Fibroblast of skin of left biceps (primary cell): ENCODE measurements around the gene PDIA2.

Experiments used
- DNase-seq, 2 experiments: peaks; one replicate each; pipeline ENCODE4 v3.0.0-alpha.2; 2013; ENCODE audit warnings: low read depth in 2 of 2

PDIA2 gene

GRCh38 chr16:280552-280951 is 2.4 kb upstream of the PDIA2 start, which contains the start of gene ARHGDIG:
ARHGDIG (plus strand) TSS chr16:280591; CDS start chr16:280681, 90 bp downstream.
- DNase-seq = no peak

DNA sequence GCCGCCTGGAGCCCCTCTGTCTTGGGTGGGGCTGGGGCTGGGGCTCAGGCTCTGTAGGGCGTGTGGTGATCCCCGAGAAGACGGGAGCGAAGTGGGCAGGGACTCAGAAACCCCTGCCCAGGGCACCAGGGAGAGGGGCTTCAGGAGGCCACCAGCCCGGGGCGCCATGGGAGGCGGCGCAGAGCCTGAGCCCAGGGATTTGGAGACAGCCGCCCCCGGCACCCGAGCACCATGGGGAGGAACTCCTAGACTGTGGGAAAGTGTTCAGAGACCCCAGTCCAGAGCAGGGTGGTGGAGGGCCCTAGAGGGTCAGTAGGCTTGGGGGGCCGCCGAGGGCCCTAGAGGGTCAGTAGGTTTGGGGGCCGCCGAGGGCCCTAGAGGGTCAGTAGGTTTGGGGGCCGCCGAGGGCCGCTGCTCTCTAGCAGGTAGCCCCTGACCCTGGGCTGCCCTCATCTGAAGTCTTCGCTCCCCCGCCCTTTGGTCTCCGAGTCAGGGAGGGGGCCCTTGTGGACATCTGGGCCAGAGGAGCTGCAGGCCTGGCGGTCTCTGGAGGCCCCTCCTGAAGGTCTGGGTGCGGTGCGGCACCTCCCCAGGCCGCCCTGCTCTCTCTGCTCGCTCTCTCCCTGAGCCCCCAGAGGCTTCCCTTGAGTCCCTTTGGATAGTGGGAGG is 1.8 kb upstream of the PDIA2 start:
- DNase-seq = no peak

GRCh38 chr16:281660-282255 is 1.2 kb upstream of the PDIA2 start:
- DNase-seq = no peak

- DNase-seq = no peak
Observed at GRCh38 chr16:282491-282890, 473 bp upstream of the PDIA2 start.

DNA sequence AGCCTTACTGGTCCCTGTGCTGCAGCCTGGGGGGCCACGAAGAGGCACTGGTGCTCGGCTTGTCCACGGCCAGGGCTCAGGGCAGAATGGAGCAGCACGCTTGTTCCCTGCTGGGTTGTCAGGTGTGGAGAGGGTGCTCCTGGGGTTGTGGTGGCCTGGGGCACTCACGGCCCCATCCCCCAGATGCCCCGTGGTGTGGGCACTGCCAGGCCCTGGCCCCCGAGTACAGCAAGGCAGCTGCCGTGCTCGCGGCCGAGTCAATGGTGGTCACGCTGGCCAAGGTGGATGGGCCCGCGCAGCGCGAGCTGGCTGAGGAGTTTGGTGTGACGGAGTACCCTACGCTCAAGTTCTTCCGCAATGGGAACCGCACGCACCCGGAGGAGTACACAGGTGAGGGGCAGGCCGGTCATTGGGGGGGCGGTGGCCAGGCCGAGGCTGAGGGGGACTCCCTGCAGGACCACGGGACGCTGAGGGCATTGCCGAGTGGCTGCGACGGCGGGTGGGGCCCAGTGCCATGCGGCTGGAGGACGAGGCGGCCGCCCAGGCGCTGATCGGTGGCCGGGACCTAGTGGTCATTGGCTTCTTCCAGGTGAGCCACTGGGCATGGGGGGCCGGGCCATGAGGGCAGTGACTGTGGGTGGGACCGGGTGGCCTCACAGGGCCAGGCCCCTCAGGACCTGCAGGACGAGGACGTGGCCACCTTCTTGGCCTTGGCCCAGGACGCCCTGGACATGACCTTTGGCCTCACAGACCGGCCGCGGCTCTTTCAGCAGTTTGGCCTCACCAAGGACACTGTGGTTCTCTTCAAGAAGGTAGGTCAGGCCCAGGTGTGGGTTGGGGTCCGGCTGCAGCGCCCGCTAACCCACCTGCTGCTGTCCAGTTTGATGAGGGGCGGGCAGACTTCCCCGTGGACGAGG is 1.5 kb downstream of the PDIA2 start:
- no peak for DNase-seq

GRCh38 chr16:285146-286055 is 2.4 kb downstream of the PDIA2 start:
- no peak for DNase-seq

DNA sequence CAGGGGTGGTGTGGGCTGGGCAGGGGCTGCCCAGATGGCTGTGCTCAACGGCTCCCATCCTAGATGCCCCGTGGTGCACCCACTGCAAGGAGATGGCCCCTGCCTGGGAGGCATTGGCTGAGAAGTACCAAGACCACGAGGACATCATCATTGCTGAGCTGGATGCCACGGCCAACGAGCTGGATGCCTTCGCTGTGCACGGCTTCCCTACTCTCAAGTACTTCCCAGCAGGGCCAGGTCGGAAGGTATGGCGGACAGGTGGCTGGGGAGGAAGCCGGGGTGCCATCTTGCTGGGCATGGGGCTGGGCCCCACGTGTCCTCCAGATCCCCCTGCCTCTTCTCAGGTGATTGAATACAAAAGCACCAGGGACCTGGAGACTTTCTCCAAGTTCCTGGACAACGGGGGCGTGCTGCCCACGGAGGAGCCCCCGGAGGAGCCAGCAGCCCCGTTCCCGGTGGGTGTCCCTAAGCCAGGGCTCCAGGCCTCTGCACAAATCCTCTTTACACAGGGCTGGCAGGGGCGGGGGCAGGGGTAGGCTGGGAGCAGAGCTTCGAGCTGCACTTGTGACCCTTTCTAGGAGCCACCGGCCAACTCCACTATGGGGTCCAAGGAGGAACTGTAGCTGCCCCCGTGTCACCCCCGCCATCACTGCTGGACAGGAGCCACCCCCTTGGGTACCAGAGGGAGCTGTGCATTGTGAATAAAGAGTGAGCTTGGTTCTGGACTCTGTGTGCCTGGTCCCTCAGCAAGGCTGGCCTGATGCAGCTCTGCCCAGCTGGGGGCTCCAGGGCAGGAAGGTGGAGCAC is 3.7 kb downstream of the PDIA2 start:
- no peak for DNase-seq

GRCh38 chr16:287298-287811 is 4.4 kb downstream of the PDIA2 start:
- no peak for DNase-seq

DNA sequence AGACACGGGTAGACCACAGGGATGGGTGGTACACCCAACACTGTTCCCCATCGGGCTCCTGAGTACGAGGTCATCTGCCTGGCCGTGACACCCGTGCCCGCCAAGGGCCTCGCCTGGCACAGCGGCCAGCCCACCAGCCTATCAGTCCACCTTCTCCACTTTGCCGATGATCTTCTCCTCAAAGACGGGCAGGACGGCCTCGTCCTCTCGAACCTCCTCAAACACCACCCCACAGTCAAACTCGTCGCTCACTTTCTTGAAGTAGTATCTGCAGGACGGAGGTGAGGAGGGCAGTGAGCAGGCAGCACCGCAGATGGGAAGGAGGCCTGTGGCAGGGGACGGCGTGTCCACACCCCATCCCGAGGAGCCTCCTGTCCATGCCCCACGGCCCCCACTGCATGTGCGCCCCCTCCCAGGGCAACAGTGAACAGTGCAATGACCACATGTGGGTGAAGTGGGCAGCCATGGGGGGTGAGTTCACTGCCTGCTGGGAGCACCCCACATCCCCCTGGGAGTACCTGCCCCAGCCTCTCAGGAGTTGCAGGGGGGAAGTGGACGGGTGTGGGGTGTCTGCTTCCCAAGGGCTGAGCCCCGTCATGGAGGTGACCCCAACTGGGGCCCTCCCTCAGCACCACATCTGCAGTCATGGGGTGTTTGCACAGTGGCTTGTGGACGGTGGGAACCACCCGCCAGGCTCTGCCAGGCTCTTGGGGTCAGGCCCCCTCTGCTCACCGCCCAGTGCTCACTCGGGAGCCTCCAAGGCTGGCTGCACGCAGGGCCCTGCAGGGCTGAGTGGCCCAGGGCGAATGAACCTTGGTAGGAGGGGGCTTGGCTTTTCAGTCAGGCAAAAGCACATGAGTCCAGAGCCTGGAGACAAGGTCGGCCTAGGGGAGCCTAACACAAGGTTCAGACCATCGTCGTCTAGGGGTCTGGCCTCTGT is 5.3 kb downstream of the PDIA2 start:
- no peak for DNase-seq

GRCh38 chr16:289395-289997 is 6.5 kb downstream of the PDIA2 start:
- DNase-seq = no peak

- no peak for DNase-seq
Observed at GRCh38 chr16:290015-290680, 7.2 kb downstream of the PDIA2 start.

DNA sequence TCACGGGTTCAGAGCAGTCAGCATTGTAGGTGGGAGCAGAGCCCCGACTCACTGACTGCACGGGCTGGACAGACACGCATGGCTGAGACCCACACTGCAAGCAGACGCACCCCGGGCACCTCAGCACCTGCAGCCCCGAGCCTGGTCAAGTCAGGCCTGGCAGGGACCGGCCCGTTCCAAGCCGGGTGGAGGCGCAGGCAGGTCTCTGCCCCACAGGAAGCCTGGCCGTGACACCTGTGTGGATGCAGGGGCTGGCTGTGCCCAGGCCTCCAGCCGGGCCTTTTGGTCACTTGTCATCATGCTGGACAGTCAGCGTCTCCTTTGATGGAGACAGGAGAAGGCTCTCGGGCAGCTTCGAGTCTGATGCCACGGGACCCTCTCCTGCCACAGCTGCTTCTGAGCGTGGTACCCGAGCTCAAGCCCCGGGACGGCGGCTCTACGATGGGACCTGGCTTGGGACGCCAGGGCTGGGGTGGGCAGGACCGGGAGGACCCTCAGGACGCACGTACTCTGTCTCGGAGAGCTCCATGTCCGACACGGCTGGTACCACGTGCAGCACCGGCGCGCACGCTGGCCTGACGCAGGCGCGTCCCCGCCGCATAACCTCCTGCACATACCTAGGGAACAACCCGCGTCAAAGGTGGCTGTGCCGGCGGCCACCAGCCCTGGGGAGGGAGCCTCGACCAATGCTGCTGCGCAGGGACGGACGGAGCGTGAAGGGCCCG is 7.9 kb downstream of the PDIA2 start:
- DNase-seq = no peak

DNA sequence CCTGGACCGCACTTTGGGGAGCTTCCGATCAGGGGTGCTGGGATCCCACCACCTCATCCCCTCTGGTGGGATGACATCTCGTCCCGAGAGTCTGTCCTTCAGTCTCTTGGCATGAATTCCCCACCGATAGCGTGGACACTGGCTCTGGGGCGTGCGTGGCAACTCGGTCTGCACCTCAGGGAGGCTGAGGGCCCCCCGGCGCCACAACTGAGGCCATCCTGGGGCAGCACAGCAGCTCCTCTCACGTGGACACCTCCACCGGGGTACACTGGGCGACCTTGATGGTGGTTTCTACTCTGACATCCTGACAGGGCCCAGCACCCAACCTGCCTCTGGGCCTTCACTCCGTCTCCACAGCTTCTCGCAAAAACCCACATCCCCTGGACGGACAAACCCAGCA is 8.6 kb downstream of the PDIA2 start:
- no peak for DNase-seq

- no peak for DNase-seq
Observed at GRCh38 chr16:293043-293775, 10.2 kb downstream of the PDIA2 start.

- no peak for DNase-seq
Observed at GRCh38 chr16:296276-296675, 13.3 kb downstream of the PDIA2 start.

DNA sequence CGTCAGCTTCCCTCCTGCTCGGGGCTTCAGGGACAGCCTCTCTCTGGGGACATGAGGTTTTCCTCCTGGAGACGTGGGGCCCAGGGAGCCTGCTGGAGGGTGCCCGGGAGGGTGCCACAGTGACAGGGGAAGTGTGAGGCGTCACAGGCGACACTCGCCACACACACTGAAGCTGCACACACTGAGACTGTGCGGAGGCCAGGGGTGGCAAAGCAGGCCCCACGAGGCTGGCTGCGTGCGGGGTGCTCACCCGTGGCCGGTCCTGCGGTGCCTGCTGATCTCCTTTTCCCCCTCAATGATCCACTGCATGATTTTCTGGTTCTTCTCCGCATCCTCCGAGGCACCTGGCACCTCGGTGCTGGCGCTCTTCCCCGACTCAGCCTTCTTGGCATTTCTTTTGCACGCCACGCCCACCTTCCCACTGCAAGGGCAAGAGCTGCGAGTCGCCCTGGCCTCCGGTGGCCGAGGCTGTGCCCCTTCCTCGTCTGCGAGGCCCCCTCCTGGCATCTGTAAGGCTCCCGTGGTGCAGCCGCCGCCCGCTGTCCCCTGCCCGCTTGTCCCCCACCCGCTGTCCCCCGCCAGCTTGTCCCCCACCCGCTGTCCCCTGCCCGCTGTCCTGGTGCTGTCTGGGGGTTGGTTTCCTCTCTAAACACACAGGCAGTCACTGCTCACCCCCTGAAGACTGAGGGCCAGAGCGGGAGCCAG is 14.0 kb downstream of the PDIA2 start:
- DNase-seq = no peak
